K562 (cell line): ENCODE data around the gene CD40LG. TPM values are rescaled to one million over a fixed set of nuclear protein-coding genes. Genes with fewer than 3 reads are reported as not detected.

Experiments used
- ATAC-seq: fragments of 200-7000 bp; cut with Tn5 transposase; 3 replicates; pipeline ENCODE4 v1.9.1; 2020; ENCODE audit warnings: moderate library complexity
- BruUV-seq: library from RNA; stranded (reverse); fragments of 400-500 nt; replicated peaks from 2 replicates; lab custom pipeline; 2021; lab: Mats Ljungman, UMichigan
- CTCF ChIA-PET: fragments of 300-600 bp; formaldehyde crosslinking; extraction: SDS; loops from one replicate; lab custom pipeline; 2021; ENCODE audit warnings: low intra/inter-chr PET ratio; lab: Yijun Ruan, JAX
- POLR2A ChIA-PET: fragments of 300-600, 350-650 bp; sonication (Branson Sonifier 250); formaldehyde crosslinking; extraction: SDS; loops from one replicate; lab custom pipeline; 2021; ENCODE audit warnings: antibody characterized with exemption, inconsistent platforms; lab: Yijun Ruan, JAX
- DNase-seq, 4 experiments: peaks; one replicate each; pipeline versions ENCODE4 v3.0.0 to v3.0.0-alpha.2; 2011 to 2018; ENCODE audit warnings: low spot score in 3 of 4, mixed read lengths in 3 of 4; ENCODE audit errors: extremely low read depth in 1 of 4
- FAIRE-seq: peaks from 2 replicates; lab custom pipeline; 2011; peaks lifted over from hg19 to GRCh38; lab: Jason Lieb, UNC
- H2AFZ ChIP-seq: 2 replicates; pipeline ENCODE4 v1.6.0; 2011; ENCODE audit warnings: low read depth, low read length, control low read depth, inconsistent platforms
- H3K27ac ChIP-seq: fragments of 200-600 bp; 3 replicates; pipeline ENCODE4 v1.8.0; 2011; ENCODE audit warnings: low read depth, mild to moderate bottlenecking, control low read depth, inconsistent platforms, low read length, moderate library complexity, mixed read lengths; ENCODE audit errors: extremely low read depth
- H3K27me3 ChIP-seq, 2 experiments: fragments of 300-600 bp in 1 of 2; 2 replicates in 1 of 2; 3 replicates in 1 of 2; pipeline versions ENCODE4 v1.6.0 to v1.8.0; 2011; ENCODE audit warnings: inconsistent platforms in 2 of 2, low read length in 2 of 2, mild to moderate bottlenecking in 1 of 2, mixed read lengths in 1 of 2, moderate library complexity in 1 of 2; ENCODE audit not compliant: control insufficient read depth in 2 of 2, insufficient read depth in 2 of 2
- H3K36me3 ChIP-seq: fragments of 300-600 bp; 3 replicates; pipeline ENCODE4 v1.8.0; 2011; ENCODE audit warnings: mild to moderate bottlenecking, low read length, inconsistent platforms; ENCODE audit not compliant: control insufficient read depth, insufficient read depth
- H3K4me1 ChIP-seq, 2 experiments: fragments of 200-600 bp in 1 of 2; replicated peaks in 1 of 2; 2 replicates in 1 of 2; 3 replicates in 1 of 2; pipeline versions ENCODE4 v1.5.1 to v1.8.0; 2011; ENCODE audit warnings: inconsistent platforms in 2 of 2, low read length in 2 of 2, mild to moderate bottlenecking in 1 of 2, mixed read lengths in 1 of 2, moderate library complexity in 1 of 2; ENCODE audit not compliant: control insufficient read depth in 2 of 2, insufficient read depth in 2 of 2
- H3K4me2 ChIP-seq: 2 replicates; pipeline ENCODE4 v1.6.1; 2011; ENCODE audit warnings: low read length, control low read depth, inconsistent platforms, mixed read lengths; ENCODE audit not compliant: insufficient read depth
- H3K4me3 ChIP-seq: fragments of 200-600 bp; sonication (generic), shearing (Covaris generic); 2 replicates; pipeline ENCODE4 v1.5.1; 2016; ENCODE audit warnings: control low read depth, inconsistent platforms
- H3K79me2 ChIP-seq: fragments of 200-600 bp; 3 replicates; pipeline ENCODE4 v1.8.0; 2011; ENCODE audit warnings: low read length, inconsistent platforms; ENCODE audit not compliant: control insufficient read depth, insufficient read depth
- H3K9ac ChIP-seq, 2 experiments: 2 replicates each; pipeline versions ENCODE4 v1.6.0 to v1.6.1; 2011; ENCODE audit warnings: low read depth in 2 of 2, low read length in 2 of 2, control low read depth in 1 of 2, inconsistent platforms in 1 of 2, mild to moderate bottlenecking in 1 of 2, mixed read lengths in 1 of 2; ENCODE audit not compliant: insufficient read depth in 1 of 2
- H3K9me1 ChIP-seq: one replicate; pipeline ENCODE4 v1.6.0; 2011; ENCODE audit warnings: inconsistent platforms, mild to moderate bottlenecking, low read length, moderate library complexity; ENCODE audit not compliant: control insufficient read depth, insufficient read depth
- H3K9me3 ChIP-seq: replicated peaks from 2 replicates; pipeline ENCODE4 v1.5.1; 2011; ENCODE audit warnings: low read depth, low read length, inconsistent platforms; ENCODE audit not compliant: control insufficient read depth, insufficient read depth
- H4K20me1 ChIP-seq: replicated peaks from 2 replicates; pipeline ENCODE4 v1.6.1; 2011; ENCODE audit warnings: low read length, inconsistent platforms, mixed read lengths; ENCODE audit not compliant: control insufficient read depth, insufficient read depth
- ARID2 ChIP-seq: fragments of 450-650 bp; IDR thresholded peaks from 2 replicates; pipeline ENCODE4 v1.6.1; 2017; ENCODE audit warnings: antibody characterized with exemption, mild to moderate bottlenecking
- ARID3A ChIP-seq: IDR thresholded peaks from 2 replicates; pipeline ENCODE4 v1.6.1; 2012; ENCODE audit warnings: low read depth, low read length, improper control_type of control experiment, borderline replicate concordance
- BDP1 ChIP-seq: IDR thresholded peaks from 3 replicates; pipeline ENCODE4 v1.6.1; 2011; ENCODE audit not compliant: insufficient read length, insufficient read depth
- ETV1 ChIP-seq: fragments of 450-650 bp; conservative IDR thresholded peaks from 2 replicates; pipeline ENCODE4 v1.6.1; 2016; ENCODE audit warnings: missing genetic modification characterization, control low read depth, low read depth, missing compliant biosample characterization
- FOXA3 ChIP-seq, 2 experiments: fragments of 450-650 bp in 1 of 2; sonication (generic) in 1 of 2; formaldehyde crosslinking; IDR thresholded peaks in 1 of 2; conservative IDR thresholded peaks in 1 of 2; 2 replicates each; pipeline versions ENCODE4 v1.4.0 to v1.8.0; 2020 to 2022; ENCODE audit warnings: mild to moderate bottlenecking in 2 of 2, missing genetic modification reagents in 1 of 2
- LEF1 ChIP-seq: fragments of 450-650 bp; IDR thresholded peaks from 2 replicates; pipeline ENCODE4 v1.6.1; 2016; ENCODE audit warnings: mild to moderate bottlenecking
- NCOA6 ChIP-seq: fragments of 450-650 bp; IDR thresholded peaks from 2 replicates; pipeline ENCODE4 v1.6.1; 2017; ENCODE audit warnings: mild to moderate bottlenecking
- NR3C1 ChIP-seq: sonication (generic); formaldehyde crosslinking; IDR thresholded peaks from 2 replicates; pipeline ENCODE4 v1.8.1; 2022; ENCODE audit warnings: missing genetic modification reagents
- RB1 ChIP-seq: fragments of 450-650 bp; IDR thresholded peaks from 2 replicates; pipeline ENCODE4 v1.6.1; 2017; ENCODE audit warnings: low read depth, mild to moderate bottlenecking
- SNRNP70 ChIP-seq: fragments of 200-400 bp; formaldehyde crosslinking; optimal IDR thresholded peaks from 2 replicates; pipeline ENCODE3; 2017; ENCODE audit warnings: low read depth, low read length
- SRSF1 ChIP-seq: fragments of 200-400 bp; formaldehyde crosslinking; IDR thresholded peaks from 2 replicates; pipeline ENCODE4 v1.6.1; 2017; ENCODE audit warnings: mild to moderate bottlenecking, low read depth, low read length, moderate library complexity
- TGIF2 ChIP-seq: sonication (generic); formaldehyde crosslinking; IDR thresholded peaks from 2 replicates; pipeline ENCODE4 v1.8.1; 2022; ENCODE audit warnings: mild to moderate bottlenecking, missing genetic modification reagents, moderate library complexity
- WHSC1 ChIP-seq: IDR thresholded peaks from one replicate; pipeline ENCODE4 v1.6.1; 2012; ENCODE audit warnings: low read length, control low read depth, inconsistent platforms
- ZNF408 ChIP-seq: fragments of 250-450 bp; sonication (Bioruptor Pico); IDR thresholded peaks from 2 replicates; pipeline ENCODE4 v1.4.0; 2020; ENCODE audit warnings: low read depth, mild to moderate bottlenecking, moderate library complexity
- WGBS: fragments of 100-300 bp; shearing (Covaris generic); methylation state at CpG from one replicate; pipeline ENCODE4 v1.1.6; 2016; ENCODE audit warnings: low coverage, mixed read lengths; ENCODE audit not compliant: insufficient coverage; ENCODE audit errors: missing lambda C conversion rate; 5-methylcytosine and 5-hydroxymethylcytosine counted together
- in situ Hi-C: fragments of 300-500 bp; cut with MboI; formaldehyde crosslinking; loops from 4 replicates; pipeline ENCODE4 v1.15.0; 2018; ENCODE audit warnings: inconsistent platforms, mixed read lengths
- intact Hi-C: fragments of 100-400 bp; cut with micrococcal nuclease; formaldehyde crosslinking; loops from 2 replicates; pipeline ENCODE4 v1.14.2; 2022
- polyA plus RNA-seq, 8 experiments: library from polyadenylated mRNA; depleted of rRNA in 4 of 8; stranded (reverse) in 5 of 8; unstranded in 3 of 8; fragments of >200 nt; fragmentation: Nextera tagmentation in 2 of 8; fragmentation: Illumina TruSeq in 1 of 8; extraction: Ambion mirVana in 2 of 8; extraction: Trizol in 1 of 8; gene quantifications; 2 replicates each; pipeline versions ENCODE4 v1.2.1 to v1.2.3, GENCODE V29; 2011 to 2014; ENCODE audit warnings: inconsistent platforms in 1 of 8, missing spikeins in 1 of 8
- total RNA-seq, 7 experiments: library from RNA; depleted of rRNA in 6 of 7; stranded (reverse); fragments of >200 nt in 6 of 7; fragmentation: Illumina TruSeq in 2 of 7; extraction: Trizol in 2 of 7; gene quantifications; 2 replicates each; pipeline versions ENCODE4 v1.2.1 to v1.2.3, GENCODE V29; 2011 to 2021; ENCODE audit warnings: low replicate concordance in 1 of 7
- TF ChIP-seq, protein P1 (sequence below): fragments of 450-650 bp; formaldehyde crosslinking; IDR thresholded peaks from 2 replicates; pipeline ENCODE4 v1.4.0; 2020; ENCODE audit warnings: mild to moderate bottlenecking, mixed read lengths
- TF ChIP-seq, protein P2 (sequence below), 2 experiments: fragments of 450-650 bp in 1 of 2; sonication (generic) in 1 of 2; formaldehyde crosslinking in 1 of 2; IDR thresholded peaks in 1 of 2; conservative IDR thresholded peaks in 1 of 2; 2 replicates each; pipeline versions ENCODE4 v1.6.1 to v1.8.1; 2016 to 2023; ENCODE audit warnings: mild to moderate bottlenecking in 2 of 2, moderate library complexity in 2 of 2, inconsistent platforms in 1 of 2, missing genetic modification reagents in 1 of 2
- TF ChIP-seq, protein P3 (sequence below): fragments of 450-650 bp; formaldehyde crosslinking; IDR thresholded peaks from 2 replicates; pipeline ENCODE4 v1.4.0; 2020; ENCODE audit warnings: mild to moderate bottlenecking, moderate library complexity

CD40LG gene
- total and polyA plus RNA-seq, 9 of the 15 experiments (the other 6 are each of a cell fraction or from before 2014, with no cell fraction given): 0.11 TPM; not detected in 8

DNA sequence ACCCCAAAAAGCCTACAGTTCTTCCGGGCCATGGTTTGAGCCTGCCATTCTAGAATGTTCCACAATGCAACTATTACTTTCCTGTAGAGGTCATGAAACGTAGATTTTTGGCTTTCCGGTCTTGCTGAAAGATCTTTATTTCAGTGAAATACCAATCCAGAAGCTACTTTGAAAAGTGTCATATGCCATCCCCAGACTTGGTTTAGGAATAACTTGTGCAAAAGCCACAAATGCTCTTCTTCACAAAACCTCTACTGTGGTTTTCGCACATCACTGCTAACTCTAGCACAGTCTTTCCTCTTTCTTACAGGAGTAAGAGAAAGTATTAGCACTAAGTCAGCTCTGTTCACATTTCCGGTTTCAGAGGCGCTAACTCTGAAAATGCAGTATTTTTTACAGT lies 12.7 kb upstream of the CD40LG start (continued):
- TF ChIP-seq, protein P1, sequence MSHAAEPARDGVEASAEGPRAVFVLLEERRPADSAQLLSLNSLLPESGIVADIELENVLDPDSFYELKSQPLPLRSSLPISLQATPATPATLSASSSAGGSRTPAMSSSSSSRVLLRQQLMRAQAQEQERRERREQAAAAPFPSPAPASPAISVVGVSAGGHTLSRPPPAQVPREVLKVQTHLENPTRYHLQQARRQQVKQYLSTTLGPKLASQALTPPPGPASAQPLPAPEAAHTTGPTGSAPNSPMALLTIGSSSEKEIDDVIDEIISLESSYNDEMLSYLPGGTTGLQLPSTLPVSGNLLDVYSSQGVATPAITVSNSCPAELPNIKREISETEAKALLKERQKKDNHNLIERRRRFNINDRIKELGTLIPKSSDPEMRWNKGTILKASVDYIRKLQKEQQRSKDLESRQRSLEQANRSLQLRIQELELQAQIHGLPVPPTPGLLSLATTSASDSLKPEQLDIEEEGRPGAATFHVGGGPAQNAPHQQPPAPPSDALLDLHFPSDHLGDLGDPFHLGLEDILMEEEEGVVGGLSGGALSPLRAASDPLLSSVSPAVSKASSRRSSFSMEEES (CRISPR knock-in tag): no peak
- TF ChIP-seq TGIF2 (CRISPR knock-in tag) (no peak), ZNF408 (CRISPR knock-in tag) (no peak), ETV1 (no peak), SNRNP70 (no peak), FOXA3 (CRISPR knock-in tag; conservative IDR thresholded peaks at IDR 0.05 in 1 of 2, IDR thresholded peaks at IDR 0.05 in 1 of 2) (no peak)
- TF ChIP-seq, all 486 proteins: peak for 0

GRCh38 chrX:136636121-136636520 lies 11.8 kb upstream of the CD40LG start:
- in situ Hi-C loops (no loop called here), intact Hi-C loops (no loop called here)
- Histone ChIP-seq H3K9me3 (no peaks in the 10 kb centered on the region), H3K9ac (no peak overlapping the region), H3K36me3 (no peaks in the 10 kb centered on the region), H4K20me1 (0 out of 2 replicates have a peak, but pooled peaks cover 4% of the 10 kb centered on the region), H3K4me1 (no peaks in the 10 kb centered on the region), H2AFZ (no peak overlapping the region), H3K27me3 (peaks cover 0 to 5% of the 10 kb centered on the region in 2 experiments; a peak in 2 of 5 replicates), H3K79me2 (no peaks in the 10 kb centered on the region), H3K4me3 (no peak overlapping the region), H3K9me1 (no peaks in the 10 kb centered on the region), H3K4me2 (no peak overlapping the region), H3K27ac (no peak overlapping the region)
- DNase-seq (no peak), FAIRE-seq (no peak), ATAC-seq (no peak)
- 0% methylated on average over 1 of the region's 3 CpGs for WGBS
- CTCF ChIA-PET: no interaction called here
- BruUV-seq: no TSS peak
- POLR2A ChIA-PET: no interaction called here
- no peak for TF ChIP-seq ARID2
- no peak for TF ChIP-seq WHSC1
- TF ChIP-seq, protein P2, sequence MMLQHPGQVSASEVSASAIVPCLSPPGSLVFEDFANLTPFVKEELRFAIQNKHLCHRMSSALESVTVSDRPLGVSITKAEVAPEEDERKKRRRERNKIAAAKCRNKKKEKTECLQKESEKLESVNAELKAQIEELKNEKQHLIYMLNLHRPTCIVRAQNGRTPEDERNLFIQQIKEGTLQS (IDR thresholded peaks at IDR 0.05): no peak
- TF ChIP-seq, protein P2 (CRISPR knock-in tag; conservative IDR thresholded peaks at IDR 0.05): no peak
- TF ChIP-seq NR3C1 (CRISPR knock-in tag): no peak
- no peak for TF ChIP-seq LEF1
- TF ChIP-seq RB1: no peak
- no peak for TF ChIP-seq NCOA6
- no peak for TF ChIP-seq SRSF1
- no peak for TF ChIP-seq BDP1
- TF ChIP-seq, protein P3, sequence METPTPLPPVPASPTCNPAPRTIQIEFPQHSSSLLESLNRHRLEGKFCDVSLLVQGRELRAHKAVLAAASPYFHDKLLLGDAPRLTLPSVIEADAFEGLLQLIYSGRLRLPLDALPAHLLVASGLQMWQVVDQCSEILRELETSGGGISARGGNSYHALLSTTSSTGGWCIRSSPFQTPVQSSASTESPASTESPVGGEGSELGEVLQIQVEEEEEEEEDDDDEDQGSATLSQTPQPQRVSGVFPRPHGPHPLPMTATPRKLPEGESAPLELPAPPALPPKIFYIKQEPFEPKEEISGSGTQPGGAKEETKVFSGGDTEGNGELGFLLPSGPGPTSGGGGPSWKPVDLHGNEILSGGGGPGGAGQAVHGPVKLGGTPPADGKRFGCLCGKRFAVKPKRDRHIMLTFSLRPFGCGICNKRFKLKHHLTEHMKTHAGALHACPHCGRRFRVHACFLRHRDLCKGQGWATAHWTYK (CRISPR knock-in tag): no peak
- no peak for TF ChIP-seq ARID3A
